ENCODE data around the gene COL6A2.

GRCh38 chr21:46079352-46080170 lies 18.4 kb upstream of the COL6A2 start:
- TF ChIP-seq CTCF (IDR thresholded peaks at IDR 0.05; ENCODE audit: low read depth, low read length, poor library complexity, severe bottlenecking) (no peak), EZH2phosphoT487 (IDR thresholded peaks at IDR 0.05; ENCODE audit: borderline replicate concordance, low read length) (no peak)

Data from DOHH2 (cell line).